Adrenal gland (tissue), 12 donors: ENCODE measurements around the gene EYA4. TPM values are rescaled to one million over a fixed set of nuclear protein-coding genes. Genes with fewer than 3 reads are reported as not detected.

Experiments used
- DNase-seq, 7 donors: peaks; one replicate each; pipeline ENCODE4 v3.0.0-alpha.2; 2019 to 2020
- H3K27ac ChIP-seq, 5 donors: fragments of 200-600 bp; sonication (generic) in 4 of 5; 1 replicate in 3 of 5; 2 replicates in 2 of 5; pipeline versions ENCODE4 v1.5.1 to v1.8.0; 2016 to 2020; ENCODE audit warnings: mild to moderate bottlenecking in 1 of 5
- H3K27me3 ChIP-seq: fragments of 200-600 bp; 2 replicates; pipeline ENCODE4 v1.8.0; 2021
- H3K36me3 ChIP-seq, 2 donors: fragments of 200-600 bp; replicated peaks in 1 of 2; 1 replicate in 1 of 2; 2 replicates in 1 of 2; pipeline versions ENCODE4 v1.5.1 to v1.8.0; 2018 to 2022
- H3K4me1 ChIP-seq, 2 donors: fragments of 200-600 bp; replicated peaks in 1 of 2; 1 replicate in 1 of 2; 2 replicates in 1 of 2; pipeline versions ENCODE4 v1.5.1 to v1.8.0; 2018 to 2021
- H3K4me3 ChIP-seq, 4 donors: fragments of 200-600 bp; sonication (generic) in 3 of 4; one replicate each; pipeline ENCODE4 v1.5.1; 2016 to 2018
- H3K9me3 ChIP-seq, 3 donors: fragments of 200-600 bp; sonication (generic) in 1 of 3; replicated peaks in 1 of 3; 1 replicate in 2 of 3; 2 replicates in 1 of 3; pipeline versions ENCODE4 v1.5.1 to v1.8.0; 2016 to 2021
- POLR2A ChIP-seq, 2 donors: fragments of 450-650 bp; IDR thresholded peaks; one replicate each; pipeline ENCODE4 v1.6.1; 2017; ENCODE audit warnings: antibody characterized with exemption in 2 of 2, mild to moderate bottlenecking in 2 of 2, moderate library complexity in 1 of 2
- WGBS, 4 donors: extraction: QIAGEN DNeasy Blood & Tissue Kit in 2 of 4; methylation state at CpG; one replicate each; pipeline versions ENCODE4 v1.1.5 to v1.1.7; 2013 to 2017; 5-methylcytosine and 5-hydroxymethylcytosine counted together
- intact Hi-C, 2 donors: fragments of 100-400 bp; cut with DNase I; formaldehyde crosslinking; loops; one replicate each; pipeline versions ENCODE4 v1.14.1 to v1.15.0; 2022 to 2023
- polyA plus RNA-seq, 3 donors: library from polyadenylated mRNA; stranded (reverse); fragments of 200-250 nt in 2 of 3; fragments of 350-450 nt in 1 of 3; fragmentation: Illumina TruSeq in 1 of 3; extraction: RNeasy Lipid Tissue Mini Kit (QIAGEN cat#74804) in 1 of 3; gene quantifications; one replicate each; pipeline ENCODE4 v1.2.3, GENCODE V29; 2013 to 2014
- total RNA-seq, 9 donors: library from RNA; depleted of rRNA in 4 of 9; stranded (reverse); fragments of >200 nt in 4 of 9; fragments of 120-200 nt in 1 of 9; fragmentation: NEBNext Ultra II Directional in 1 of 9; extraction: Animal tissue kit (Norgen Biotek cat#: 25700) in 1 of 9; gene quantifications; one replicate each; pipeline versions ENCODE4 v1.1.0 to v1.2.4, GENCODE V29; 2013 to 2023
- TF ChIP-seq, protein P1 (sequence below), 6 experiments: fragments of 450-650 bp in 4 of 6; fragments of 200-600 bp in 2 of 6; sonication (generic) in 1 of 6; IDR thresholded peaks; 1 replicate in 5 of 6; 2 replicates in 1 of 6; pipeline versions ENCODE4 v1.5.1 to v1.8.0; 2016 to 2021; ENCODE audit warnings: antibody characterized with exemption in 6 of 6, mild to moderate bottlenecking in 2 of 6, moderate library complexity in 1 of 6
- donor health status: healthy with polysubstance abuse.
- donor health status: Bipolar disorder and iron deficiency.
- donor health status: DM: yes; HTN: yes; CAD: no.
- donor health status: DM: no; HTN: no; CAD: no.
- donor health status: DM: no; HTN: no; CAD: no.
- donor health status: DM: yes; HTN: yes; CAD: no.

Gene EYA4
- total and polyA plus RNA-seq, 12 donors = 0.17 to 6.3 (median 1.6) TPM

GRCh38 chr6:133286765-133287164 is 45.6 kb downstream of the EYA4 start:
- no peak for DNase-seq
- intact Hi-C loops = no loop called here
- Histone ChIP-seq H3K36me3 (no peaks in the 10 kb centered on the region), H3K9me3 (no peaks in the 10 kb centered on the region), H3K4me1 (no peaks in the 10 kb centered on the region), H3K27ac (no peak overlapping the region), H3K27me3 (no peaks in the 10 kb centered on the region), H3K4me3 (no peak overlapping the region)
- TF ChIP-seq, protein P1, sequence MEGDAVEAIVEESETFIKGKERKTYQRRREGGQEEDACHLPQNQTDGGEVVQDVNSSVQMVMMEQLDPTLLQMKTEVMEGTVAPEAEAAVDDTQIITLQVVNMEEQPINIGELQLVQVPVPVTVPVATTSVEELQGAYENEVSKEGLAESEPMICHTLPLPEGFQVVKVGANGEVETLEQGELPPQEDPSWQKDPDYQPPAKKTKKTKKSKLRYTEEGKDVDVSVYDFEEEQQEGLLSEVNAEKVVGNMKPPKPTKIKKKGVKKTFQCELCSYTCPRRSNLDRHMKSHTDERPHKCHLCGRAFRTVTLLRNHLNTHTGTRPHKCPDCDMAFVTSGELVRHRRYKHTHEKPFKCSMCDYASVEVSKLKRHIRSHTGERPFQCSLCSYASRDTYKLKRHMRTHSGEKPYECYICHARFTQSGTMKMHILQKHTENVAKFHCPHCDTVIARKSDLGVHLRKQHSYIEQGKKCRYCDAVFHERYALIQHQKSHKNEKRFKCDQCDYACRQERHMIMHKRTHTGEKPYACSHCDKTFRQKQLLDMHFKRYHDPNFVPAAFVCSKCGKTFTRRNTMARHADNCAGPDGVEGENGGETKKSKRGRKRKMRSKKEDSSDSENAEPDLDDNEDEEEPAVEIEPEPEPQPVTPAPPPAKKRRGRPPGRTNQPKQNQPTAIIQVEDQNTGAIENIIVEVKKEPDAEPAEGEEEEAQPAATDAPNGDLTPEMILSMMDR (IDR thresholded peaks at IDR 0.05) = no peak
- TF ChIP-seq POLR2A (IDR thresholded peaks at IDR 0.05) = no peak
- WGBS, 4 donors = 0 to 43% (median 21%) methylated on average over 1 of the region's 1 CpG

GRCh38 chr6:133288662-133289061 is 47.5 kb downstream of the EYA4 start:
- TF ChIP-seq, protein P1 (IDR thresholded peaks at IDR 0.05) = no peak
- no peak for TF ChIP-seq POLR2A (IDR thresholded peaks at IDR 0.05)
- intact Hi-C loops = no loop called here
- Histone ChIP-seq H3K4me3 (no peak overlapping the region), H3K36me3 (no peaks in the 10 kb centered on the region), H3K9me3 (no peaks in the 10 kb centered on the region), H3K27ac (no peak overlapping the region), H3K4me1 (no peaks in the 10 kb centered on the region), H3K27me3 (no peaks in the 10 kb centered on the region)
- DNase-seq = no peak
- WGBS, 4 donors = 37 to 58% (median 44%) methylated on average over 1 of the region's 1 CpG

GRCh38 chr6:133289733-133290306 is 48.7 kb downstream of the EYA4 start:
- H3K36me3 ChIP-seq = no peaks in the 10 kb centered on the region
- H3K27ac ChIP-seq = no peak overlapping the region
- no peaks in the 10 kb centered on the region for H3K9me3 ChIP-seq
- WGBS, 4 donors = 64 to 66% (median 65%) methylated on average over 5 of the region's 5 CpGs
- H3K27me3 ChIP-seq = no peaks in the 10 kb centered on the region
- no peak overlapping the region for H3K4me3 ChIP-seq
- no peaks in the 10 kb centered on the region for H3K4me1 ChIP-seq
- no peak for DNase-seq
- intact Hi-C loops = no loop called here
- TF ChIP-seq POLR2A (IDR thresholded peaks at IDR 0.05) = no peak
- TF ChIP-seq, protein P1 (IDR thresholded peaks at IDR 0.05) = no peak

DNA sequence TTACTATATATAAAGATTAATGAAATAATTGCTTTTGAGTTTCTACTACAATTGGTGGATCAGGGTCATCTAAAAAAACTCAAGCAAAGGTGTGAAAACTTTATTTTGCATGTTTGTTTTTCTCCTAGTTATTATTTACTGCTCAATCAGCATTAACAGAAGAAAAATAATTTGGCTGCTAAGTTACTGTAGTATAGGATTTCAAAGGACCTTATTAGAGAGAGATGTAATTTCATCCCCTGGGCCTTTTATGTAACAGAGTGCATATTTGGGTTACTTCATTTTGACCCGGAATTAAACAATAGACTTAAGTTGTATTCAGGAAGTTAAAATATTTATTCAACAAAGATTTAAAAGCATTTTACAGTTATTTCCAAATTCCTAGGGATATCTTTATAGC is 49.8 kb downstream of the EYA4 start:
- Histone ChIP-seq H3K27me3 (no peaks in the 10 kb centered on the region), H3K36me3 (no peaks in the 10 kb centered on the region), H3K4me1 (no peaks in the 10 kb centered on the region), H3K27ac (no peak overlapping the region), H3K4me3 (no peak overlapping the region), H3K9me3 (no peaks in the 10 kb centered on the region)
- no peak for DNase-seq
- intact Hi-C loops = no loop called here
- WGBS, 4 donors = 57 to 67% (median 64%) methylated on average over 1 of the region's 1 CpG
- TF ChIP-seq POLR2A (IDR thresholded peaks at IDR 0.05) = no peak
- TF ChIP-seq, protein P1 (IDR thresholded peaks at IDR 0.05) = no peak
